Measurements from ENCODE around the gene INPP5K. TPM values are rescaled to one million over a fixed set of nuclear protein-coding genes. Genes with fewer than 3 reads are reported as not detected.

INPP5K gene
- 37.9 and 38.5 TPM in 2 replicates for total RNA-seq

GRCh38 chr17:1516388-1517161 is at the start of gene INPP5K:
INPP5K (minus strand) TSS chr17:1516612; CDS start chr17:1516499, 113 bp downstream.

GRCh38 chr17:1492249-1493206 is 23.9 kb downstream of the INPP5K start, which contains the start of gene MYO1C:
MYO1C (minus strand) TSS chr17:1492686; CDS start chr17:1492487, 199 bp downstream.

GRCh38 chr17:1455797-1456599 is 60.4 kb downstream of the INPP5K start, which contains the start of gene CRK:
CRK (minus strand) TSS chr17:1456232; CDS start chr17:1456117, 115 bp downstream.

Other genes starting within 250 kb of the INPP5K start
- not detected in 2 replicates for gene BHLHA9, start 246.2 kb downstream of the INPP5K start, total RNA-seq
- not detected in 2 replicates for gene TRARG1, start 236.9 kb downstream of the INPP5K start, total RNA-seq
- 283 and 331 TPM in 2 replicates for gene YWHAE, start 116.4 kb downstream of the INPP5K start, total RNA-seq
- 82.9 and 113 TPM in 2 replicates for gene CRK, start 60.4 kb downstream of the INPP5K start, total RNA-seq
- gene MYO1C, start 23.9 kb downstream of the INPP5K start, total RNA-seq = 283 and 341 TPM in 2 replicates
- gene PITPNA, start 46.2 kb upstream of the INPP5K start, total RNA-seq = 16.2 and 22.0 TPM in 2 replicates
- gene SLC43A2, start 112.2 kb upstream of the INPP5K start, total RNA-seq = 5.7 and 9.2 TPM in 2 replicates
- 0.33 and 0.86 TPM in 2 replicates for gene SCARF1, start 129.1 kb upstream of the INPP5K start, total RNA-seq
- 3.8 and 5.3 TPM in 2 replicates for gene RILP, start 133.3 kb upstream of the INPP5K start, total RNA-seq
- 149 and 174 TPM in 2 replicates for gene PRPF8, start 168.3 kb upstream of the INPP5K start, total RNA-seq
- gene TLCD2, start 193.8 kb upstream of the INPP5K start, total RNA-seq = 3.8 and 4.8 TPM in 2 replicates
- 26.3 and 30.7 TPM in 2 replicates for gene WDR81, start 208.1 kb upstream of the INPP5K start, total RNA-seq
- gene SERPINF2, start 226.3 kb upstream of the INPP5K start, total RNA-seq = 0.20 and 0.63 TPM in 2 replicates
- 6.3 and 86.8 TPM in 2 replicates for gene SERPINF1, start 245.4 kb upstream of the INPP5K start, total RNA-seq